SIG-M5 treated with dmso at 0.1 percent for 504 hours (cell line): ENCODE measurements around the gene OSBPL10.
A peak's percentile ranks its signal among the peaks of the same experiment; 100 is the strongest.
"Not testable (repeated sequence)": the region's sequence is repeated elsewhere in the genome, so short reads cannot be mapped to it uniquely, and the experiment has no call there.

Source experiments
- DNase-seq: peaks from one replicate; lab custom pipeline; 2025; ENCODE audit not compliant: unreplicated experiment; lab: John Stamatoyannopoulos, UW

Gene OSBPL10

DNA sequence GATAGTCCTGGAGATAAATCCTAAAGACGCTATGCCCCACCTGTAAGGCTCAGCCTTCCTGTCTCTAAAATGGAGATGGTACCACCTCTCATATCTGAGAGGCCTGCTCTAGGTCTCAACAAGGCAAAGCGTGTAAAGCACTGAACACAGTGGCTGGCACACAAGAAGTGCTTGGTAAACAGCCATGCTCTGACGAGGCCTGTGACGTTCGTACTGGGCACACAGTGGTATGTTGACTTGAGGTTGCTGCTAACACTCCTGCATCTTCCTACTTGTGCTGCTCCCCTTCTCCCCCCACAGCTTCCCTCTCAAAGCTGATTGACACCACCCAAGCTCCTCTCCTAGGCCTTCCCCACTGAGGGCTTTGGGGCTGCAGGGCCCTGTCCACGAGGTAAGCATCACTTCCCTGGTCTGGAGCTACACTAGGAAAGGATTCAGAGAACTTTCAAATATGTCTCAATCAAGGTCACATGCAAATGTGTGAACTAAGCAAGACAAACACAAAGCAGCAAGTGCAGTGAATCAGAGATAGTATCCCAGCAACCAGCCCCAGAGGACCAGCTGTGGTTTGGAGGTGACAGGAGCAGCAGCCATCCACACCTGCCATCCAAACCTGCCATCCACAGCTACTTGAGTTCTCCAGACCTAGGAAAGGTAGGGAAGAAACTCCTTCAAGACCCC, 270.8 kb downstream of the OSBPL10 start:
- no peak for DNase-seq

DNA sequence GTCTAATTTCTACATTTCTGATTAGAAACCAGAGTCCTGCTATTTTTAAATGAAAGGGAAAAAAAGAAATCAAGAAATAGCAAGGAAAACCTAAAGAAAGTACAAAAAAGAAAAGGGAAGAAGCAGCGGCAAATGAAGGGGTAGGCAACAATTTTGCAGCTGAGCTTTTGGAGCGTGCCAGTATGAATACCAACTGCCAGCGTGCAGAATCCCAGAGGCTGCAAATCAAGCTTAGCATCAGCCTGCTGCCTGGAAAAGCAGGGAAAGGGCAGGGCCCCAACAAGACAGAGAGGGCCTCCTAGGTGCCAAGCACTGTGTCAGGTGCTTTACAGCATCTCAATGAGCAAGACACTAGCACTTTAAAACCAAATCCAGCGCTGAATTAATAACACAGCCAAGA, 271.5 kb downstream of the OSBPL10 start:
- no peak for DNase-seq

DNA sequence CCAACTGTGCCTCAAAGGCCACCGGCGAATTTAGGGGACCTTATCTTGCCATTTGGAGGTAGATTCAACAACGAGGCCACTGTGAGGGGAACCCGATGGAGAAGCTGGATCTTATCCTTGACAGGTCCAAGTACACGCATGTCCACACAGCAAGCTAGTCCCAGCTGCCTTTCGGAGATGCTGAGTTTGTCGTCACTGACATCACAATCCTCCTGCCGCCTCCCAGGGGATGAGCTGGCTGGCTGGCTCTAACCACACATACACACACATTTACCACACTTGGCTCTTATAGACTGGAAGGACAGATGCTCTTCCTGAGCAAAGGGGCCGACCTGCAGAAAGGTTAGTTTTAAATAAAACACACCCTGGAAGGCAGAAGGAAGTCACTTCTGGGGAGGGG, 272.1 kb downstream of the OSBPL10 start:
- DNase-seq, result no peak

DNA sequence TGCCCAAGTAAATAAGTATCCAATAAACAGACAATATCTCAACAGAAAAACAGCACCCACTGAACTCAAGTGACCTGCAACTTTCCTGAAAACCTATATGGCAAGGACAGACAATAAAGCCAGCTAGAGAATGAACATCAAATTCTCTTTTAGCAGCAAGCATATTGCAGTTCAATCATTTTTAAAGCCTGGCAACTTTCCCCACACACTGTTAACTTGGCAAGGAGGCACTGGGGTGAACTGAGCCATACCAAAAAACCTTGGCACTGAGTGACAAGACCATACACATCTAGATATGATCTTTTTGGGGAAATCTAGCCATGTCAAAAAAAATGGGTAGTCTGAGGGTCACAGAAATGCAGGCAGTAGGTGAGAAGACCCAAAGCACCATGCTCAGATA, 273.8 kb downstream of the OSBPL10 start:
- no peak for DNase-seq

DNA sequence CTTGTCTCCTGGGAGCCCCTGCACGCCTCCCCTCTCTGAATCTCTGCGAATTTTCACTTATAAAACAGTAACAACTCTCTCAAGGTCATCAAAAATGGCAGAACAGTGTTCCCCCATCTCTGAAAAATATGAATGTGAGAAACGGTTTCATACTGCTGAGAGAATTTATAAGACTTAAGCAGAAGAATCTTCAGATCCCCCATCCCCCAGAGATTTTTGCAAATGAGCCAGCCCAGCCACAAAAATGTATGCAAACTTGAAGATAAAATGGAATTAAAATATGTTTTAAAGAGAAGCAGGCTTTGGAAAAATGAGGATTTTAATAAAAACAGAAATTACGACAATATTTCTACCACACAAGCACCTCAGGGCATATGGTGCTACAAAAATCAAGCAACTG, 275.3 kb downstream of the OSBPL10 start:
- DNase-seq, result no peak

DNA sequence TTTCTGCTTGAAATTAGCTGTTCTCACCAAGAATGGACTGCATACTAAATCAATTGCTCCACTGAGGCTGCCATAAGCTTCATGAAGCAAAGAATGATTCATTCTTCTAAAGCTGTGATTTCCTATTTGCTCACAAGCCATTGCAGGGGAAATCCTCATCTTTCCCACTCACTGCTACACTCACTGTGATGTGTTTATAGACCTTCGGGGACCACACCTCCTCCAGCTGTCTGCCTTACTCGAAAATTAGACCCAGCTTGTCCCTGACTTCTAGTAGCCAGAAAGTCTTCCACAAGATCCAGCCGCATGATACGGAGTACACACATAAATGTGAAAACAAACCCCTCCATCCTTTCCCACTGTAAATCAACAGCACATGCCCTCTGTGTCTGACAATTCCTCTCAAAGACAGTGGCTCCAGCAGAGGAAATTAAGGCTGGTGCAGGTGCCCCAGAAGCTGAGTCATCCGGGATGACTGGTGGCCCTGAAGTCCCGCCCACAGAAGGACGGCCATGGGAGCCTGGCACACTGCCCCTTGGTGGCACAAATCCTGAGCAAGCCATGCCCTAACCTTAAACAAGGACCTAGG, 276.4 kb downstream of the OSBPL10 start:
- peak; percentile 12 for DNase-seq

DNA sequence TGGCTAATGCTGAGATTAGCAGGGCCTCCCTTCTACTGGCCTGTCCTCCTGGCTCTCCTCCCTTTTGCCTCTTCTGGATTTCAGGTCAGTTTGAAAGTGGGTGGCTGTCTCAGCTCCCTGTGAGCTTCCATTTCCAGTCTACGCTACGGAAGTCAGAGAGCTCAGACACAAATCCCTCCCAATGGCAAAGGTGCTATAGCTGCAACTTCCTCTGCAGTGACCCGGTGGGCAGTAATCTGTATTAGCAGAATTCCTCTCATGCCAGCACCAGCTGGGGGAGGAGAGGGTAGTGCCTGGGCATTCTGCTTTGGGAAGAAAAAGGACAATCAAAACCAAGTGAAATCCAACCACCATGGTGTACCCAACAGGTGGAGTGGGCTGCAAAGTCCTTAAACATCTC, 276.9 kb downstream of the OSBPL10 start:
- DNase-seq, result no peak

DNA sequence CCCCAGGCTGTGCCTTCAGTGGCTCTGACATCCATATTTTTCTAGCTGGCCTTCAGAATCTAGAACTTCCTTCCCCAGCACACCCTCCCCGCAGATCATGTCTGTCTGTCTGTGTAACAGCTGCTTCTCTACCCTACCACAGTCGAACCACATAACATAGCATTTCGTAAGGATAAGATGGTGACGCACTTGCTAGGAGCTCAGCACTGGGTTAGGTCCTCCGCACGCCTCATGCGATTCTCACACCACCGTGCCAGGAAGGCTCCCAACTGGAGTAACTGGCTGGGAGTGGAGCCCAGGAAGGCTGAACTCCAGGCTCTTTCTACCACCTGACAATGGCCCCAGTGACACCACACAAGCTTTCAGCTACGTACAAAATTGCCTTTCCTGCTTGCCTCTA, 279.8 kb downstream of the OSBPL10 start:
- no peak for DNase-seq

DNA sequence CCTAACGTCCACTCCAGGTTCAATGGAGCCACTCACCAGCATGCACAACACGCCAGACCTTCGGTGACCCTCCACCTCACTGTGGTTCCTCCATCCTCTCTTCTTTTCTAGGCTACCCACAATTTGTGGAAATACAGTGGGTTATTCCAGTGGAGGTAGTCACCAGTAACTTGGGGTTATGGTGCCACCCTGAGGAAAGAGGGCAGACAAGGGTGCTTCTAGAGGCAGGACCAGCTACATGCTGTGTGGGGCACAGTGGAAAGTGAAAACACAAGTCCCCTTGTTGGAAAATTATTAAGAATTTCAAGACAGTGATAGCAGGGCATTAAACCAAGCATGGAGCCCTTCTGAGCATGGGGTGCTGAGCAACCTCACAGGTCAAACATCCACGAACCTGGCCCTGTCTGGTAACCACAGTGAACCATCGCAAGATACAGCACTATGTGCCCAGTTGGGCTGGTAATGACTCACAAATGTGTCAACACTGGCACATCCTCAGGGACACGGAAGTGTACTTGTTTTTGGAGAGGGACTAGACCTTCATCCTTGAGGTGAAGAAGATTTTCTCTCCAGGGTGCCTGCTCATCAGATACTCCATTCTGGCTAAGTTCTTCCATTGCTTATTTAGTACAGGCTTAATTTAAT, 281.6 kb downstream of the OSBPL10 start:
- no peak for DNase-seq

DNA sequence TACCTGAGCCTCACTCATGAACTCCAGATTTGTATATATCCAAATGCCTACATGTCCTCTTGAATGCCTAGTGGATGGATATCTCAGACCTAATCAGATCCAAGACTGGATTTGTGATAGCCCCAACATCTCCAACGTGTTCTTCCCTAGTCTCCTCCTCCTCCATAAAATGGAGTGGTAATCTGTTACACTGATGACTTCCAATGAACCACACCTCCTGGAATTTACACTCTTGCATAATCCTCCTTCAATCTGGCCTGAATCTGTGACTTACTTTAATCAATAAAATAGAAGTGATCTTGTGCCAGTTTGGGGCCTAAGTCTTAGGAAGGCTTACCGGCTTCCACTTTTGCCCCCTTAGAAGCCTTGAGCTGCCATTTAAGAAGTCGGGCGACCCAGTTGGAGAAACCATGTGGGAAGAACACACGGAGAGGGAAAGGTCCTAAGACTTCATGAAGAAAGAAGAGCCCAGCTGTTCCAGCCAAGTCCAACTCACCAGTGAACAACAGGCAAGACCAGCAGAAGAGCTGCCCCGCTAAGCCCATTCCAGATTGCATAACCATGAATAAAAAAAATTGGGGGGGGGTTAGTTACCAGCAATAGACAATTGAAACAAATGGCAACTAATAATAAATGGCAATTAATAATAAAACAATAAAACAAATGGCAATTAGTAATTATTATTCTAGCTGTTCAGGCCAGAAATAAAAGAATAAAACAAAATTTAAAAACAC, 284.1 kb downstream of the OSBPL10 start:
- no peak for DNase-seq

DNA sequence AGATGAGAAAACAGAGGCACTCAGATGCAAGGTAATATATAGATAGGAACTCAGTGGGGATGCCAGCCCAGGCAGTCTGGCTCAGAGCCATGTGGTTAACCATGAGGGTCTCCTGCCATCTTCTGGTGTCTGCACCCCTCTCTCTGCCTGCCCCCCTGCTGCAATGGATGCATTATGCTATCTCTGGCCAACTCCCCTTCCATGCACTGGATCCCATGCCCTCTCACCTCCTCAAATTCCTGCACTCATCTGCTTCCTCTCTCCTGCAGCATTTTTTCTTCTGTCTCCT, 285.1 kb downstream of the OSBPL10 start:
- DNase-seq, result no peak

DNA sequence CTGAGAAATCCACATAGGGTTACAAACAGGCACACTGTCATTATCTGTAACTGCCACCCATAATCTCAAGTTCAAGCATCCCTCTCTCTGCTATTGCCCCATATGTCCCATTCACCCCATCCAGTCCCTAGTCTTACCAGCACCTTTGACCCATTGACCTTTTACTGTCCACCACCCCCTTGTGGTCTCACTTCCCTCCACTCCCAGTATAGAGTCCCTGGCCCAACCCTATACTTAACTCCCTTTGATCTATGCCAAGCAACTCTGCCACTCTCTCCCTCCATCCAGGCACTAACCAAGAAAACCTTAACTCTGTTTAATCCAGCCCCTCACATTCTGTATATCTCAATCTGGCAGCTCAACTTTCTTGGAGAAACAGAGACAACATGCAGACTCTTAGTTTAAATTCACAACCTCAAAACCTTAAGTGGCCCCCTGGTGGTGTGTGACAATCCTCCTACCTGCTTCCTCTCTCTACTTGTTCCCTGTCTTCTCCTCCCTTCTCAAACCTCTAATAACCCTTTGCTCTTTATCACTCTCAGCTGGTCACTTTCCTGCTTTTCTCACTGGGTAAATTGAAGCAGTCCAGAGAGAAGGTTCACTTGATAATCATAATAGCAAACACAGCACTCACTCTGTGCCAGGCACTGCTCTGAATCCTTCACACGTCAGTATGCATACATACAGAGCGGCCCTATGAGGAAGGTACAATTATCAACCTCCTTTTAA, 285.6 kb downstream of the OSBPL10 start:
- peak; percentile 60 for DNase-seq

DNA sequence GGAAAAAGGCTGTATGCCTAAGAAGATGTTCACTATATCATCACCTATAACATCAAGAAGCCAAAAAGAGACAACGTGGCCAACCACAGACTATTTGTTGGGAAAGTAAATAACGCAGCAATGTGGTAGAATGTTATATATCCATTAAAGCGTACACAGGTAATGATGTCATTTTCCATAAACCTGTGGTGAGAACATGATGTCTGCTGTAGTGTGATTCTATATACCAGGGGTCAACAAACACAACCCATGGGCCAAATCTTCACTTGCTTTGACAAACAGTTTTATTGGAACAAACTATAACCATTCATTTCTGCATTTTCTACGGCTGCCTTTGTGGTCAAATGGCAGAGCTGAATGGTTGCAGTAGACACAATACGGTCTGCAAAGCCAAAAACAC, 287.7 kb downstream of the OSBPL10 start:
- DNase-seq, result no peak

DNA sequence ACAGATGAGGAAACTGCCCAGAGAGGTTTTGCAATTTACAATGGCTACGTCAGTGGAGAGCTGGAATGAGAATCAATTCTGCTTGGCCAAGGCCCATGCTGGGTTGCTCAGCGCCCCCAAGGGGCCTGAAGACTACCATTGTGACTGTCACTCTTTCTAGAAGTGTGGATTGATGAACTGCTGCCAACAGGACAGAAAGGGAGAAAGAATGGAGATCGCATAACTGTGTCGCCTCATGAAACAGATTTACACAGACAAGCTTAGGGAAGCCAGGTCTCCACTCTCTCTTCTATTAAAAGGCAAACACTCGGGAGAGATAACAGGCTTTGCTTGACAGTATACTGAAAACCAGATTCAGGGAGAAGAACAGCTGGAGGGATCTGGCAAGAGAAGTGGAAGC, 288.3 kb downstream of the OSBPL10 start:
- DNase-seq, result peak; percentile 13

DNA sequence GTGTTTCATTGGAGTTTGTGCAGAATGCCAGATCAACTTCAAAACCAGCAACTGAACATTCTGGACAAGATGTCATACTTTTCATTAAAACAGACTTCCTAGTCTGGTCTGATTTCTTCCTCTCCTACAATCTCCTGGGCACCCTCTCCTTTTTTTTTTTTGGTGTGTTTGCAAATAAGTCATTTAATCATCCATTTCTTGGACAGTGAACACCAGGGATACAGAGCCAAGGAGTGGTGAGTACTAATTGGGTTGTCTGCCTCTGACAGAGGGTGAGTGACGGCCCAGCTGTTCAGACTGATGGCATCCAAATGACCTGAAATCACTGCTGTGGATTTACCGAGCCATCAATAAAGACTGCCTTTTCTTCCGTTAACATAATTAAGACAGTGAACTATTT, 290.3 kb downstream of the OSBPL10 start:
- no peak for DNase-seq

DNA sequence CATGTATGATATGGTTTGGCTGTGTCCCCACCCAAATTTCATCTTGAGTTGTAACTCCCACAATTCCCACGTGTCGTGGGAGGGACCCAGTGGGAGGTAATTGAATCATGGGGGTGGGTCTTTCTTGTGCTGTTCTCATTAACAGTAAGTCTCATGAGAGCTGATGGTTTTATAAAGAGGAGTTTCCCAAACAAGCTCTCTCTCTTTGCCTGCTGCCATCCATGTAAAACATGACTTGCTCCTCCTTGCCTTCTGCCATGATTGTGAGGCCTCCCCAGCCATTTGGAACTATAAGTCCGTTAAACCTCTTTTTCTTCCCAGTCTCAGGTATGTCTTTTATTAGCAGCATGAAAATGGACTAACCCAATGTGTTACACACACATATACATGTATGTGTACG, 291.5 kb downstream of the OSBPL10 start:
- not testable (repeated sequence) for DNase-seq

DNA sequence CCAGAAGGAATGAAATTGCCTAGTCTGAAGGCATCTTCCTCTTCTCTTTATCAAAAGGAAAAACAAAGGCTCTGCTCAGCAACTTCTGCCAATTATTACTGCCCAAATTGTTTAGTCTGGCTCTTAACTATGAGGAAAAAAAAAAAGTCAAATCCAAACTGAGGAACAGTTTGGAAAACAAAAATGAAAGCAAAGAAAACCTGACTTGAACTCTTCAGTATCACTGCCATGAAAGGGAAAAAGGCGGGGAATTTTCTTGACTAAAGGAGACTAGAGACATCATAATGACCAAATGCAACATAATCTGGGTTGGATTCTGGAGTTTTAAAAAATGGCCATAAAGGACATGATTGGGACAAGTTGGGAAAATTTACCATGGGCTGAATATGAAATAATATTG, 292.1 kb downstream of the OSBPL10 start:
- no peak for DNase-seq

DNA sequence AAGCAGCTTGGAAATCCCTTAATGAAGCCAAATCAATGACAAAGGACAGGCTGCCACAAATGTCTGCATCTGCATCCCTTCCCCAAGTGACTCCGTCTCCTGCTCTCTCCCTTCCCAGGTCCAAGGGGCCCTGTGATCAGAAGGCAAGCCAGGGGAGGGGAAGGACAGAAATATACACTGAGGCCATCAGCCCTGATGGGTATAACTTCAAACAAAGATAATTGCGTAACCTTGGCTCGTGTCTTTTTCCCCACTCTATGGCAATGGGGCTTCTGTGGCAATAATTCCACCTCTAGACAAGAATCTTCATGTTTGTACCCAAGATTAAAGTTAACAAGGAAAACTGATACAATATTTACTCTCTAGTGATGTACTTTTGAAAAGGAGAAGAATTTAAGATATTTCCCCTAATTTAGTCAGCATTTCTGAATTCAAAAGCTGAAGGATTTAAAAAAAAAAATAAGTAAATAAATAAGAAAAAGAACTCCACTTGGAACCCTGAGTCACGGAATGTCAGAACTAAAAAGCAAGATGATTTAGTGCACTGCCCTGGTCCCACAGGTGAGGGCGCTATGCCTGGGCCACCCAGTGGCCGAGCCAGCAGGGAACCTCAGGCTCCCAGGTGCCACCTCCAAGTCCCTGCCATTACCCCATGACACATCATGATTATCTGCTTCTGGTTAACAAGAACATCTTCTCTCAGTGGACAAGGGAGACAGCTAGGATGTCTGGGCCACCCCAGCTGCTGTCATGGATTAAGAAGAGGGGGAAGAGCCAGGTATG, 293.9 kb downstream of the OSBPL10 start:
- peak; percentile 31 for DNase-seq

DNA sequence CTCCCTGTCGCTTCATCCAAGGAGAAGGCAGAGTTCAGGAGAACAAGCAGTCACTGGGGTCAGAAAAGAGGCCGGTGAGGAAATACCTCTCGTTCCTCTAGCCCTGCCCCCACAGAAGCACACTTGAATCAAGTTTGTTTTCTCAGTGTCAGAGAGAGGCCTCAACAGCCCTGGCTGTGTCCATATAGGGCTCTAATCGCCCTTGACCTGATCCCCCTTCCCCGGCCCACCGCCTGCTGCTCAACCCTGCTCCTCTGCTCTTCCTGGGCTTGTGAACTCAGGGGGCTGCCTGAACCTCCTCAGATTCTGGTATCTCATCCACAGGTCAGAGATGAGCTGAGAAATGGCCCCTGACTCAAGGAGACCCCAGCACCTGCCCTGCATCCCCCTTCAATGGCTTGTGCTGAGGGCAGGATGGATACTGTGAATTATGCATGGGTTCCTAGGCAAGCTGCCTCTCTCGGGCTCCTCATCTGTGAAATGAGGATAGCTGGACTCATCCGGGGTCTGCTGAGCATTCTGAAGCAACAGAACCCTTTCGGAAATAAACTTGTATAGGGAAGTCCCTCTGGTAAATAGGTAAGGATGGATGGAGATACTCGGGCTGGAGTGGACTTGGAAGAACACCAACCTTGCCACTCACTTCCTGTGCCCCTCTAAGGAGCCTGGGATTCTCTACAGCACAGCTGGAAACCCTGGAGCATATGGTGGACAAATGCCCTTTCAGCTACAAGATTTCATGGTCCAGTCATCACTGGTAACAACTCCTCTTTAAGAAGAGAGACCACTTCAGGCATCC, 300.8 kb downstream of the OSBPL10 start:
- DNase-seq, result no peak

DNA sequence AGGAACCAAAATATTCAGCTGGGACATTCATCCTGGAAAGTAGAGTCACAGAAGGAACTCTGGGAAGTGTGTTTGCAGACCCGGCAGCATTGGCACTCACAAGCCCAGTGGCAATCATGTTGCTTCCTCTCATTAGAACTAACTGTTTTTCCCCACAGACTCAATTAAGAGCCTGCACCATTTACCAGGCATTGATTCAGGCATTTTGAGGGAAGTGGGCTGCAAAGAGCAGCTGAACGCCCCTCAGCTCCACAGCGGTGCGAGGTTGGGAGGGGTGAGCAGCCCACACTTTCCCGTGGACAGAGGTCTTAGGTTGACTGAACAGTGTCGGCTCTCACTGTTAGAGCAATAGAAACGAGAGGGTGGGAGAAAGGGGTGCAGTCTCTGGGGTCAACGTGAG, 304.5 kb downstream of the OSBPL10 start:
- DNase-seq, result no peak
